Neural cell (in vitro differentiated cells): ENCODE data around the gene FAM153A. TPM values are rescaled to one million over a fixed set of nuclear protein-coding genes. Genes with fewer than 3 reads are reported as not detected.
"Not testable (repeated sequence)": the region's sequence is repeated elsewhere in the genome, so short reads cannot be mapped to it uniquely, and the experiment has no call there.

Experiments used
- H2AFZ ChIP-seq: fragments of 200-600, 300-800 bp; sonication (generic), shearing (Covaris generic); 2 replicates; pipeline ENCODE4 v1.6.0; 2014; ENCODE audit warnings: low read depth, mild to moderate bottlenecking, antibody characterized with exemption, low read length, moderate library complexity
- H3F3A ChIP-seq: fragments of 200-600 bp; shearing (Covaris generic); 2 replicates; pipeline ENCODE4 v1.6.1; 2016; ENCODE audit warnings: mild to moderate bottlenecking, moderate library complexity, mixed read lengths, antibody characterized with exemption, low read length; ENCODE audit not compliant: insufficient read depth, poor library complexity, severe bottlenecking
- H3K27ac ChIP-seq: fragments of 200-600, 300-800 bp; sonication (generic), shearing (Covaris generic); 2 replicates; pipeline ENCODE4 v1.5.1; 2014; ENCODE audit warnings: mild to moderate bottlenecking, low read length, moderate library complexity
- H3K27me3 ChIP-seq: fragments of 300-800, 200-600 bp; sonication (generic), shearing (Covaris generic); 2 replicates; pipeline ENCODE4 v1.6.0; 2014; ENCODE audit warnings: mild to moderate bottlenecking, low read depth, low read length, moderate library complexity; ENCODE audit not compliant: insufficient read depth
- H3K36me3 ChIP-seq: fragments of 300-800, 200-600 bp; sonication (generic), shearing (Covaris generic); 2 replicates; pipeline ENCODE4 v1.5.1; 2014; ENCODE audit warnings: mild to moderate bottlenecking, antibody characterized with exemption, low read length, moderate library complexity; ENCODE audit not compliant: insufficient read depth
- H3K4me2 ChIP-seq: fragments of 300-800, 200-600 bp; sonication (generic), shearing (Covaris generic); 2 replicates; pipeline ENCODE4 v1.6.0; 2014; ENCODE audit warnings: mild to moderate bottlenecking, low read length
- H3K4me3 ChIP-seq: fragments of 300-800, 200-600 bp; sonication (generic), shearing (Covaris generic); 2 replicates; pipeline ENCODE4 v1.5.1; 2014; ENCODE audit warnings: mild to moderate bottlenecking, low read length, moderate library complexity
- H3K79me2 ChIP-seq: fragments of 200-600 bp; shearing (Covaris generic); replicated peaks from 2 replicates; pipeline ENCODE4 v1.6.0; 2014; ENCODE audit warnings: mild to moderate bottlenecking, low read length, moderate library complexity; ENCODE audit not compliant: insufficient read depth
- H3K9ac ChIP-seq: fragments of 300-800, 200-600 bp; sonication (generic), shearing (Covaris generic); 2 replicates; pipeline ENCODE4 v1.6.1; 2016; ENCODE audit warnings: mild to moderate bottlenecking, low read length, mixed read lengths
- H3K9me2 ChIP-seq: fragments of 200-600 bp; shearing (Covaris generic); 2 replicates; pipeline ENCODE4 v1.6.1; 2016; ENCODE audit warnings: mild to moderate bottlenecking, low read length, mixed read lengths; ENCODE audit not compliant: insufficient read depth
- H3K9me3 ChIP-seq: fragments of 200-600, 300-800 bp; sonication (generic), shearing (Covaris generic); 2 replicates; pipeline ENCODE4 v1.6.1; 2016; ENCODE audit warnings: mild to moderate bottlenecking, mixed run types, low read length, moderate library complexity, mixed read lengths
- H4K20me1 ChIP-seq: fragments of 200-600 bp; shearing (Covaris generic); 2 replicates; pipeline ENCODE4 v1.6.1; 2016; ENCODE audit warnings: mild to moderate bottlenecking, mixed run types; ENCODE audit not compliant: insufficient read depth
- polyA plus RNA-seq: library from polyadenylated mRNA; depleted of rRNA; stranded (reverse); fragments of >200 nt; gene quantifications from 2 replicates; pipeline ENCODE4 v1.2.3, GENCODE V29; 2014

Gene FAM153A
- polyA plus RNA-seq, 1 donor from 2014 or later = not detected

DNA sequence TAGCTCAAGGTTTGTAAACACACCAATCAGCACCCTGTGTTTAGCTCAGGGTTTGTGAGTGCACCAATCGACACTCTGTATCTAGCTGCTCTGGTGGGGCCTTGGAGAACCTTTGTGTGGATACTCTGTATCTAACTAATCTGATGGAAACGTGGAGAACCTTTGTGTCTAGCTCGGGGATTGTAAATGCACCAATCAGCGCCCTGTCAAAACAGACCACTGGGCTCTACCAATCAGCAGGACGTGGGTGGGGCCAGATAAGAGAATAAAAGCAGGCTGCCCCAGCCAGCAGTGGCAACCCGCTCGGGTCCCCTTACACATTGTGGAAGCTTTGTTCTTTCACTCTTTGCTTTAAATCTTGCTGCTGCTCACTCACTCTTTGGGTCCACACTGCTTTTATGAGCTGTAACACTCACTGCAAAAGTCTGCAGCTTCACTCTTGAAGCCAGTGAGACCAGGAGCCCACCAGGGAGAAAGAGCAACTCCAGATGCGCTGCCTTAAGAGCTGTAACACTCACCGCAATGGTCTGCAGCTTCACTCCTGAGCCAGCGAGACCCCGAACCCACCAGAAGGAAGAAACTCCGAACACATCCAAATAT, 93.6 kb downstream of the FAM153A start:
- H3K27me3 ChIP-seq, H3F3A ChIP-seq, H3K4me3 ChIP-seq, H3K36me3 ChIP-seq, H3K27ac ChIP-seq, H3K79me2 ChIP-seq, H4K20me1 ChIP-seq, H3K9ac ChIP-seq, H3K4me2 ChIP-seq, H2AFZ ChIP-seq, H3K9me2 ChIP-seq, H3K9me3 ChIP-seq: not testable (repeated sequence)

DNA sequence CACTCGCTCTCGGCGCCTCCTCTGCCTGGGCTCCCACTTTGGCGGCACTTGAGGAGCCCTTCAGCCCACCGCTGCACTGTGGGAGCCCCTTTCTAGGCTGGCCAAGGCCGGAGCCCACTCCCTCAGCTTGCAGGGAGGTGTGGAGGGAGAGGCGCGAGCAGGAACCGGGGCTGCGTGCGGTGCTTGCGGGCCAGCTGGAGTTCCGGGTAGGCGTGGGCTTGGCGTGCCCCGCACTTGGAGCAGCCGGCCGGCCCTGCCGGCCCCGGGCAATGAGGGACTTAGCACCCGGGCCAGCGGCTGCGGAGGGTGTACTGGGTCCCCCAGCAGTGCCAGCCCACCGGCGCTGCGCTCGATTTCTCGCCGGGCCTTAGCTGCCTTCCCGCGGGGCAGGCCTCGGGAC, 94.6 kb downstream of the FAM153A start:
- not testable (repeated sequence) for H3K9ac ChIP-seq, H3K4me2 ChIP-seq, H3F3A ChIP-seq, H4K20me1 ChIP-seq, H3K27me3 ChIP-seq, H3K4me3 ChIP-seq, H3K27ac ChIP-seq, H2AFZ ChIP-seq, H3K36me3 ChIP-seq, H3K9me2 ChIP-seq, H3K9me3 ChIP-seq, H3K79me2 ChIP-seq

DNA sequence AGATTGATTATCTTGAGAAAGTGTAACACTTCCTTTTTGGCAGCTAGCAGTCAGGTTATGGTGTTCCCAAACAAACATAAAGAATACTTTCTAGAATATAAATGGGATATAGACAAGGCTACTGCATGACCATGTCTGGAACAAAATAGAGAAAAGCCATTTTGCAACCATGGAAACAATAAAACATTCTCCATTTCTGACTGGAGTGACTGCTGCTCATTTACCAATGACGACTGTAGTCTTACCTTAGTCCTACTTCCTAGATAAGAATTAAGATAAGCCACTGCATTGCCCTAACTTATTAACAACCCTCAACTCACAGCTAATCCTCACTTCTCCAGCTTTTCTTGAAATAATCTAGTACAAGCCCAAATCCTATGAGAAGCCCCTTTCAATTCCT, 100.8 kb downstream of the FAM153A start:
- not testable (repeated sequence) for H3K27ac ChIP-seq, H4K20me1 ChIP-seq, H3F3A ChIP-seq, H3K9me3 ChIP-seq, H3K9me2 ChIP-seq, H3K36me3 ChIP-seq, H3K79me2 ChIP-seq, H3K4me3 ChIP-seq, H3K4me2 ChIP-seq, H3K9ac ChIP-seq, H3K27me3 ChIP-seq, H2AFZ ChIP-seq

Other genes with a start within 250 kb of the FAM153A start
- gene FAM193B, start 228.3 kb downstream of the FAM153A start, polyA plus RNA-seq = 79.2 and 97.3 TPM in 2 replicates
- 53.8 and 59.1 TPM in 2 replicates for gene TMED9, start 190.7 kb downstream of the FAM153A start, polyA plus RNA-seq
- gene B4GALT7, start 182.8 kb downstream of the FAM153A start, polyA plus RNA-seq = 60.2 and 66.1 TPM in 2 replicates
- gene PROP1, start 213.3 kb upstream of the FAM153A start, polyA plus RNA-seq = not detected in 2 replicates